ENCODE measurements around the gene ZNF222.

GRCh38 chr19:43976732-43977131 lies 48.4 kb upstream of the ZNF222 start:
- TF ChIP-seq POLR2A (IDR thresholded peaks at IDR 0.05; ENCODE audit: low read depth, low read length) (no peak), POLR2AphosphoS5 (IDR thresholded peaks at IDR 0.05; ENCODE audit: low read depth, low read length) (no peak), TAF1 (IDR thresholded peaks at IDR 0.05; ENCODE audit: borderline replicate concordance, low read depth, low read length) (no peak)

All from GM12892 (cell line).